Measurements from ENCODE around the gene TRIM54. TPM values are rescaled to one million over a fixed set of nuclear protein-coding genes. Genes with fewer than 3 reads are reported as not detected.

Gene TRIM54
- total RNA-seq, 3 donors from 2014 or later, result 0.43 TPM; not detected in 2

DNA sequence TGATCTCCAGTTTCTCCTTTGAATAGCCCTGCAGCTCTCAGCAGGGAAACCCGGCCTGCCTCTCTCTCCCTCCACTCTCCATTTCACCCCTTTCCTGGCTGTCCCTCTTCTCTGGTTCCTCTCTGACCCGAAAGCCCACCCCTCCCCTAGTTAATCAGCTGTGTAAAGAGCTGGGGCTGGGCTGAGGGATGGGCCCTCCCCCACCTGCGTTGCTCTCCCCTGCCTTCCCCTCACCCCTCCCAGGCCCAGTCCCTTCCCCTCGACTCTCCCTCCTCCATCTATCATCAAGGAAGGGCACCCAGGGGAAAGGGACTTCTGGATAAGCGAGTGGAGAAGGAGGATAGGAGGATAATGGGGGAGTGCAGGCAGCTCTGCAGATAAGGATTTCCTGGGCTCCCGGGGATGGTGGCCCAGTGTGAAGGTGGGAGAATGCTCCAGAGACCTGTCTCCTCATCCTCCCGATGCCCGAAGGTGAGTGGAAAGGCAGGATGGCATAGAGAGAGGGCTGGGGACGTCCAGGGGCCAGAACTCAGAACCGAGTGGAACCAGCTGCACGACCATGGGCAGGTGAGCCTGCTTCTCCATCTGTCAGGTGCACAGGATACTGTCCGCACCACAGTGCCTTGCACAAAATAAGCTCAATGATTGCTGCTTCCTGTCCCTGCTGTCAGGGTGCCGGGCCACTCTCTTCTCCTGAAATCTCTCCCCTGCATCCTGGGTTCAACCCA lies 31.4 kb upstream of the TRIM54 start:
- DNase-seq, result no peak
- intact Hi-C loops (cut with DNase I, micrococcal nuclease), result no loop called here
- TF ChIP-seq CTCF (IDR thresholded peaks at IDR 0.05), result no peak
- H3K9me3 ChIP-seq, result no peaks in the 10 kb centered on the region
- H3K4me3 ChIP-seq, result no peak overlapping the region
- H3K36me3 ChIP-seq (ENCODE audit: low read depth), result no peaks in the 10 kb centered on the region
- no peaks in the 10 kb centered on the region for H3K4me1 ChIP-seq (ENCODE audit: low read depth)
- ATAC-seq, result no peak

GRCh38 chr2:27251766-27252165 lies 30.5 kb upstream of the TRIM54 start:
- no peak for TF ChIP-seq CTCF (IDR thresholded peaks at IDR 0.05)
- no peak for ATAC-seq
- DNase-seq, result no peak
- H3K9me3 ChIP-seq, result no peaks in the 10 kb centered on the region
- no peak overlapping the region for H3K4me3 ChIP-seq
- H3K4me1 ChIP-seq (ENCODE audit: low read depth), result no peaks in the 10 kb centered on the region
- no peaks in the 10 kb centered on the region for H3K36me3 ChIP-seq (ENCODE audit: low read depth)
- intact Hi-C loops (cut with DNase I, micrococcal nuclease), result no loop called here

- Histone ChIP-seq H3K9me3 (no peaks in the 10 kb centered on the region), H3K4me3 (no peak overlapping the region), H3K4me1 (ENCODE audit: low read depth) (no peaks in the 10 kb centered on the region), H3K36me3 (ENCODE audit: low read depth) (no peaks in the 10 kb centered on the region)
- intact Hi-C loops (cut with DNase I, micrococcal nuclease), result no loop called here
- no peak for TF ChIP-seq CTCF (IDR thresholded peaks at IDR 0.05)
- DNase-seq (no peak), ATAC-seq (peak; percentile 5)
Measured at GRCh38 chr2:27255187-27255586, 27.0 kb upstream of the TRIM54 start.

DNA sequence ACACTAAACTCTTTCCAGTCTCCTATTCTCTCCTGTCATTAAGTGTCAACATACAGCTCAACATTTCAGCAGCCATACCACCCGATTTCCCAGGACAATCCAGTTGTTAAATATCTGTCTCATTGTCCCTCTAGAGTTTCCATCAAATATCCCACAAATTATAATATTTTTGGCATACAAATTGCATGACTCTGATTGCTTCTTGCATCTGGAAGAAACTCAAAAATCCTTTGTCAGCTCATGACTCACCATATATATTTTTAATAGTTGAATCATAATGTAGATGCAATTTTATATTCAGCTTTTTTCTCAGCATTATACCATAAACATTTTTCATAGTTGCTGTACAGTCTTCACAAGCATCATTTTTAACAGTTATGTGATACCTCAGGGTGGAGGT lies 26.6 kb upstream of the TRIM54 start:
- intact Hi-C loops (cut with DNase I, micrococcal nuclease), result no loop called here

DNA sequence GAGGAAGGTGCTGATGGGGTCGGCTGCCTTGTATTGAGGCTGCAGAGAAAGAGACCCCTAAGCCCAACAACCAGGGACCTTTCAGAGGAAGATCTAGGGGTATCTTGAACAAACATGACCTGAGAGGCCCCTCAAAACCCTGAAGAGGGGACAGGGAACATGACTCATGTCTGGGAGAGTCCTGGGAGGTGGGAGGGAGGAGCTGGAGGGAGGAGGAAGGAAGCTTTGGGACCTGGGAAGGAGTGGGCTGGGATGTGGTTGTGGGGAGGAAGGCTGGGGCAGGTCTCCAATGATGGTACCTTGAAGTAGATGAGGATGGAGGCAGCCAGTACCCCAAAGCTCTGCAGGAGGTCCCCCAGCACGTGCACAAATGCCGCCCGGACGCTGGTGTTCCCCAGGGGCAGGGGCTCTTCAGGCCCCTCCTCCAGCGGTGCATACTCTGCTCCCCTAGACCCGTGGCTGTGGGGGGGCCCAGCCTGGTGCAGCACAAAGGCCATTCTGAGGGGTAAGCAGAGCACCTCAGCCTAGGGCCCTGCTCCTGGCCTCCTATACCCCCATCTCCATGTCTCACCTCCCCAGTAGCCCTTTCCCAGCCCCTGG lies 25.3 kb upstream of the TRIM54 start:
- intact Hi-C loops (cut with DNase I, micrococcal nuclease), result no loop called here
- no peak for TF ChIP-seq CTCF (IDR thresholded peaks at IDR 0.05)

More for the DNA sequence above, 26.6 kb upstream of the TRIM54 start:
- Histone ChIP-seq H3K4me3 (no peak overlapping the region), H3K4me1 (ENCODE audit: low read depth) (no peaks in the 10 kb centered on the region), H3K36me3 (ENCODE audit: low read depth) (no peaks in the 10 kb centered on the region), H3K9me3 (no peaks in the 10 kb centered on the region)
- TF ChIP-seq CTCF (IDR thresholded peaks at IDR 0.05), result no peak
- DNase-seq (no peak), ATAC-seq (no peak)

More for the DNA sequence above, 25.3 kb upstream of the TRIM54 start:
- ATAC-seq (no peak), DNase-seq (no peak)
- Histone ChIP-seq H3K4me3 (no peak overlapping the region), H3K36me3 (ENCODE audit: low read depth) (no peaks in the 10 kb centered on the region), H3K9me3 (no peaks in the 10 kb centered on the region), H3K4me1 (ENCODE audit: low read depth) (peaks cover 2% of the 10 kb centered on the region)
